Measurements from ENCODE around the gene CALHM5.
A peak's percentile ranks its signal among the peaks of the same experiment; 100 is the strongest.

The CALHM5 gene

DNA sequence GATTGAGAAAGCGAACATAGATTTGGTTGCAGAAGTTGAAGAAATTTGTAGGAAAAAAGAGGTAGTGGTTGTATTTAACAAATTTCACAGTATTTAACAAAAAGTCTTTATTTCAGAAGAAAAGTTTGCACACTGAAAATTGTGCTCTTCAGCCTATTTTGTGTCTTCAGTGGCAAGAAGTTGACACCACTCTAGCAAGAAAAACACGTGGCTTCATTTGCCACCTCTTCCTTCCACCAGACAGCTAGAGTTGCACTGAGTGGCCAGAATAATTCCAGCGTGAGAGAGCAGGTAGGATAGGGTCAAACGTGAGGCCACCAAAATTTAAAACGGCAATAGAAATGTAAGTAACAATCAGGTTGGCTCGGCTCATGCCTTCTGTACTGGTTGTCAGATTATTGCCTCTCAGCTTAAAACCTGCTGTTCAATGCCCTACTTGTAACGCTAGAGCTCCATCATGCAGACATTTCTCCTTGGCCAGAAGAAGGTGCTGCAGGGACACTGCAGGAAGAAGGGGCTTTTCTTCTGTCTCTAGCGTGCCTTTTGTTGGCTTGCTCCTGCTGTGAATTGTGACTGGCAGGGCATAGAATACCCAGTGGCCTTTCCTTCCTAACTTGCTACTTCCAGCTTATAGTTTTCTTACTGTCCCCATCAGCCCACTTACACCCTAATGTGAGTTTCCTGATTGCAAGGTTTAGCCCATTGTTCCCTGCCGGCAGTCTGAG is 22.0 kb downstream of the CALHM5 start:
- TF ChIP-seq, protein P1, sequence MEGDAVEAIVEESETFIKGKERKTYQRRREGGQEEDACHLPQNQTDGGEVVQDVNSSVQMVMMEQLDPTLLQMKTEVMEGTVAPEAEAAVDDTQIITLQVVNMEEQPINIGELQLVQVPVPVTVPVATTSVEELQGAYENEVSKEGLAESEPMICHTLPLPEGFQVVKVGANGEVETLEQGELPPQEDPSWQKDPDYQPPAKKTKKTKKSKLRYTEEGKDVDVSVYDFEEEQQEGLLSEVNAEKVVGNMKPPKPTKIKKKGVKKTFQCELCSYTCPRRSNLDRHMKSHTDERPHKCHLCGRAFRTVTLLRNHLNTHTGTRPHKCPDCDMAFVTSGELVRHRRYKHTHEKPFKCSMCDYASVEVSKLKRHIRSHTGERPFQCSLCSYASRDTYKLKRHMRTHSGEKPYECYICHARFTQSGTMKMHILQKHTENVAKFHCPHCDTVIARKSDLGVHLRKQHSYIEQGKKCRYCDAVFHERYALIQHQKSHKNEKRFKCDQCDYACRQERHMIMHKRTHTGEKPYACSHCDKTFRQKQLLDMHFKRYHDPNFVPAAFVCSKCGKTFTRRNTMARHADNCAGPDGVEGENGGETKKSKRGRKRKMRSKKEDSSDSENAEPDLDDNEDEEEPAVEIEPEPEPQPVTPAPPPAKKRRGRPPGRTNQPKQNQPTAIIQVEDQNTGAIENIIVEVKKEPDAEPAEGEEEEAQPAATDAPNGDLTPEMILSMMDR (conservative IDR thresholded peaks at IDR 0.05): no peak
- H3K27ac ChIP-seq: no peak overlapping the region

DNA sequence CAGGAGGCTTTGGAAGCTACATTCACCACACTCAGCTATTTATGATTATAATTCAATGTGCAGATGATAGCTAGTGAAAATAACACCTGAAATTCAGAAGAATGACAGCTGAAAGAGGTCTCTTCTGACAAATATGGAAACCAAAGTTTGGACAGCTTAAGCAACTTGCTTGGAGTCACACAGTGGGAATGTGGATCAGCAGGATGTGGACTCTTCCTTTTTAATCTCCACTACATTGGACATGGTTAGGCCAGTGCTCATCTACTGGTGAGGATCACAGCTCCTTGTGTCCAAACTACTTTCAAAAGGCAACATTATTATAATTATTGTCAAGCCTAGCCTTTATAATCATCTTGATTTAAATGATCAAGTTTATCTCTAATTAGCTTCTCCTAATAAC is 23.7 kb downstream of the CALHM5 start:
- no peak overlapping the region for H3K27ac ChIP-seq
- TF ChIP-seq, protein P1 (conservative IDR thresholded peaks at IDR 0.05): no peak

DNA sequence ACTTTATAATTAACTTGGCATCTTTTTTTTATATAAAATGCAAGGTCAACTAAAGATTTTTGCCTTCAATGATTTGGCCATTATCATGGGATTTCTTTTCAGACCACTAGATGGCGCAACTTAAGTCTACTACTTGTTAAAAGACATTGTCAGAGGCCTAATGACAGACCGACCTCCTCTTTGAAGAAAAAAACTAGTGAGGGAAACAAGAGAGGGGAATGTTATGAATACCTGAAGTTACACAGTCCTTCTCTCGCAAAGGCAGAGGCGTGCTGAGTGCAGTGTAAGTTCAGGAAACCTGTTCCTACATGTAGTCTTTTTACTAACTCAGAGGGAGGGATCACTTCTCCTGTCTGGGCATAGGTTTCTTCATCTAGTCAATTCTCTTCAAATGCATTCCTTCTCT is 24.8 kb downstream of the CALHM5 start:
- TF ChIP-seq, protein P1 (conservative IDR thresholded peaks at IDR 0.05): peak; percentile 79
- no peak overlapping the region for H3K27ac ChIP-seq

DNA sequence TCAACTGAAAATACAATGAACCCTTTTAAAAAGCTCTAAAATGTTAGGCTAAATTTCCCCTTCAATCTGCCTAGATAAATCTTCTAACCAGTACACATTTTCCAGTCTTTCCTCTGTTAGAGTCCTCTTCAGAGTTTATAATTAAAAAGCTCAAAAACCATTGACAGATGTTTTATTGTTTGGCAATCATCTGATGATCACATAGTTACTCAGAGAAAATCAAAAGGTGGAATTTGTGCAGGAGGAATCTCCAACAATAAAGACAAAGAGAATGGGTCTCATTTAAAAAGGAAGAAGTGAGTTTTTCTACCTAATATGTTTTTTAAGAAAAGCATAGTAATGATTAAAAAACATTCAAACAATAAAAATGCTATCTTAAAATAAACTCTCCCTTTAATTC is 31.0 kb downstream of the CALHM5 start:
- TF ChIP-seq, protein P1 (conservative IDR thresholded peaks at IDR 0.05): no peak
- no peak overlapping the region for H3K27ac ChIP-seq

DNA sequence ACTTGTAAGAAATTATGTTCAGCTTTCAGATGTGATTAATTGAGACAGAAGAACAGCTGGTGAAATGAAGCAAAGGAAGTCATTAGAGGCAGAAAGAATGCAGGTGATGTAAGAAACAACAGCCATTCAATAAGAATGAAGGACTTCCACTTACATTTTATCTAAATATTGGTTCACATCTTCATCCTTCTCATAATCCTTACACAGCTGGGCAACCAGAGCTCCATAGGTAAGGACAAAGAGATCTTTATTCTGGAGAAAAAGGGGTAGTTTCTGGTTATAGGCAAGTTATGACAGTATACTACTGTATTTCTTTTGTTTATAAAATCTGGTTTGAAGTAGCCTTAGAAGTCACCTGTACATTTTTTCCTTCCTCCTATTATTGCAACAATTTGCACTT is 31.7 kb downstream of the CALHM5 start:
- H3K27ac ChIP-seq: no peak overlapping the region

DNA sequence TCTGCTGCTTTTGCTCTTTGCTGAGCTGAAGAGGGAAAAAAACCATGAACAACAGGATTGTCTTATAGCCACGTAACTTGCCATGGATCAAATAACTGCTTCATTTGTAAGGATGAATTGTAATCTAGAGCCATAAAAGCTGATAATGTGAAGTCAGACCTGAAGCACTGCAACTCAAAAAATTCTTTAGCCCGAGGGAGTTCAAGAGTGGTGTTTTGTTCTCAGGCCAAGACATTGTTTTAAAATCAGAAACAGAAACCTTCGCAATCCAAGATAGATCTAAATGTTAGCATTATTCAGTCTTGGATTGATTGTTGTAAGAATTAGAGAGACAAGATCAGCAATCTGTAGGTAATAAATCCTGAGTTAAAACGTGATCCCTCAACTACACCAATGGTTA is 34.2 kb downstream of the CALHM5 start, which contains the start of gene TRAPPC3L:
Gene TRAPPC3L, minus strand, starts transcription at position 34 of the 400 bp plus-strand sequence. CDS start 170 bp downstream, outside the sequence.
- TF ChIP-seq, protein P1 (conservative IDR thresholded peaks at IDR 0.05): no peak
- no peak within 1 kb of the TSS for H3K27ac ChIP-seq

More for the DNA sequence above, 31.7 kb downstream of the CALHM5 start:
- TF ChIP-seq, protein P1 (conservative IDR thresholded peaks at IDR 0.05): no peak

DNA sequence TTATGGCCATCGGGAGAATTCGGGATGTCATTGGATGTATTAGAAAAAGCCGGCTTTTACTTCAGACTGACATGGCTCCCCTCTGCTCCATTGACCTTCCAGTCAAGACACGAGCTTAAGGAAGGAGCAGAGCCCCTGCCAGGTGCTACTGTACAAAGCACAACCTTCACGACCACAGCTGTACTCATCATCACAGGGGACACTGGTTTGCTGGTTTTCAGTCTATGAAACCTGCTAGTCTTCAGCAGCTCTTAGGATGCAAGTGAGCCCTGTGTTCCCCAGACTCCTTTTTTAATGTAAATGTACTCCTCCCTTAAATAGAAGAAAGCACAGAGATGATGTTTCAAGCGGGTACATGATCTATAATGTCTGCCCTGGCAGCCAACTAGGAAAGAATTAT is 35.9 kb downstream of the CALHM5 start:
- H3K27ac ChIP-seq: no peak overlapping the region
- TF ChIP-seq, protein P1 (conservative IDR thresholded peaks at IDR 0.05): no peak

All from VCaP (cell line).